HEK293T (cell line): Measurements from ENCODE around the gene MROH2A.

Experiments
- CTCF ChIA-PET: fragments of 350-600 bp; formaldehyde crosslinking; extraction: SDS; loops from one replicate; lab custom pipeline; 2021; ENCODE audit warnings: antibody characterized with exemption, inconsistent platforms; lab: Yijun Ruan, JAX
- POLR2A ChIA-PET: fragments of 350-600 bp; formaldehyde crosslinking; extraction: SDS; loops from one replicate; lab custom pipeline; 2020; ENCODE audit warnings: antibody characterized with exemption, inconsistent platforms; lab: Yijun Ruan, JAX
- DNase-seq: peaks from one replicate; pipeline ENCODE4 v3.0.0; 2012; ENCODE audit warnings: mixed read lengths; ENCODE audit errors: extremely low spot score
- ARNT ChIP-seq: fragments of 450-650 bp; IDR thresholded peaks from 2 replicates; pipeline ENCODE4 v1.6.1; 2017; ENCODE audit warnings: mild to moderate bottlenecking
- BHLHE40 ChIP-seq: fragments of 450-650 bp; IDR thresholded peaks from 2 replicates; pipeline ENCODE4 v1.6.1; 2016; ENCODE audit warnings: mild to moderate bottlenecking, moderate library complexity, borderline replicate concordance
- CTBP1 ChIP-seq: fragments of 450-650 bp; IDR thresholded peaks from 2 replicates; pipeline ENCODE4 v1.6.1; 2016; ENCODE audit warnings: borderline replicate concordance
- ELF4 ChIP-seq: fragments of 450-650 bp; IDR thresholded peaks from 2 replicates; pipeline ENCODE4 v1.6.1; 2017; ENCODE audit warnings: antibody characterized with exemption
- FOXA1 ChIP-seq: fragments of 450-650 bp; IDR thresholded peaks from 2 replicates; pipeline ENCODE4 v1.6.1; 2016; ENCODE audit warnings: mild to moderate bottlenecking
- FOXK2 ChIP-seq: fragments of 450-650 bp; IDR thresholded peaks from 2 replicates; pipeline ENCODE4 v1.6.1; 2016; ENCODE audit warnings: mild to moderate bottlenecking
- FOXM1 ChIP-seq: fragments of 450-650 bp; IDR thresholded peaks from 2 replicates; pipeline ENCODE4 v1.6.1; 2017; ENCODE audit warnings: mild to moderate bottlenecking, borderline replicate concordance
- HDGF ChIP-seq: fragments of 450-650 bp; IDR thresholded peaks from 2 replicates; pipeline ENCODE4 v1.6.1; 2017; ENCODE audit warnings: antibody characterized with exemption, borderline replicate concordance
- L3MBTL2 ChIP-seq: fragments of 450-650 bp; conservative IDR thresholded peaks from 2 replicates; pipeline ENCODE4 v1.6.1; 2016; ENCODE audit warnings: mild to moderate bottlenecking
- LEF1 ChIP-seq: fragments of 450-650 bp; IDR thresholded peaks from 2 replicates; pipeline ENCODE4 v1.6.1; 2017; ENCODE audit warnings: mild to moderate bottlenecking, borderline replicate concordance
- NFRKB ChIP-seq: fragments of 450-650 bp; IDR thresholded peaks from 2 replicates; pipeline ENCODE4 v1.6.1; 2016; ENCODE audit warnings: mild to moderate bottlenecking, moderate library complexity
- PKNOX1 ChIP-seq: fragments of 450-650 bp; IDR thresholded peaks from 2 replicates; pipeline ENCODE4 v1.6.1; 2016
- SP1 ChIP-seq: fragments of 450-650 bp; IDR thresholded peaks from 2 replicates; pipeline ENCODE4 v1.6.1; 2017
- SUZ12 ChIP-seq: fragments of 450-650 bp; IDR thresholded peaks from 2 replicates; pipeline ENCODE4 v1.6.1; 2016; ENCODE audit warnings: mild to moderate bottlenecking
- TARDBP ChIP-seq: fragments of 450-650 bp; IDR thresholded peaks from 2 replicates; pipeline ENCODE4 v1.6.1; 2016
- ZNF384 ChIP-seq: fragments of 450-650 bp; IDR thresholded peaks from 2 replicates; pipeline ENCODE4 v1.6.1; 2016

MROH2A gene

DNA sequence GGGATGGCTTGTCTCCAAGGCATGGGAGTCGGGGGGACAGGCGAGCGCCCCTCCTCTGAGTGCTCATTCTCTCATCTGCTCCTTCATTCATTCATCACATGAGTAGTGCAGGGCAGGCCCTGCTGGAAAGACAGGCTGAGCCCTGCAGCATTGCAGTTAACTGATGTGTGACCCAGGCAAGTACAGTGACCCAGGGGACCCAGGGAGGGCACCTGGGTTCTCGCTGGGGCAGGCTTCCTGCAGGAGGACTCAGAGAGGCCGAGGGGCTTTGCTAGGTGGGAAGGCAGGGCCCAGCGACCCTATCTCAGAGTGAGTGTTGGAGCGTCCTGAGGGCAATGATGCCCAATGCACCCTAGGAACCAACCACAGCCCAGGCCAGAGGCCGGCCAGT, 45.6 kb downstream of the MROH2A start:
- CTCF ChIA-PET = interaction anchor here (1.4 kb wide), 1 partner anchor 9 kb away, joined by 5 read pairs; no protein-coding TSS in a partner anchor

DNA sequence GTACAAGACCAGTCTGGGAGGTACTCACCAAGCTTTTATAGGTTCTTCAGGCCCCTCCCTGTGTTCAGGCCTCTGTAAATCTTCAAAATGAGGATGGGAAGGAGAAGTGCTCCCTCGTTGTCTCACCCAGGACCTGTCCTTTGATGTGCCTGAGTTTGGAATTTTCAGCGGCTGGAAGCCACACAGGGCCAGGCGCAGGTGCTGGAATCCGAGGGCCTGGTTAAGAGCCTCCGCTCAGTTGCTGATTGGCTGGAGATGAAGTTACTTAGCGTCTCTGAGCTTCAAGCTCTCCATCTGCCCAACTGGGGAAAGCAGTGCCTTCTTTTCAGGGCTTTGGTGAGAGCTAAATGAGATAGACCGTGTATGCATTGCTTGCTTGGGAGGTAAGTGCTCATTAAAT, 46.2 kb downstream of the MROH2A start:
- no peak for TF ChIP-seq SP1
- TF ChIP-seq PKNOX1 = no peak
- TF ChIP-seq TARDBP = no peak
- no peak for TF ChIP-seq CTBP1
- TF ChIP-seq FOXM1 = no peak
- TF ChIP-seq FOXA1 = no peak
- TF ChIP-seq BHLHE40 = no peak
- TF ChIP-seq SUZ12 = no peak
- TF ChIP-seq FOXK2 = no peak
- TF ChIP-seq NFRKB = no peak
- TF ChIP-seq ZNF384 = no peak
- no peak for TF ChIP-seq ARNT
- no peak for TF ChIP-seq LEF1
- CTCF ChIA-PET = interaction anchor here (1.4 kb wide), 1 partner anchor 9 kb away, joined by 5 read pairs; no protein-coding TSS in a partner anchor
- POLR2A ChIA-PET = no interaction called here
- DNase-seq = no peak

More for the DNA sequence above, 45.6 kb downstream of the MROH2A start:
- DNase-seq = no peak
- POLR2A ChIA-PET = no interaction called here
- no peak for TF ChIP-seq SUZ12
- TF ChIP-seq ARNT = no peak
- no peak for TF ChIP-seq ZNF384
- no peak for TF ChIP-seq NFRKB
- TF ChIP-seq FOXK2 = no peak
- TF ChIP-seq CTBP1 = no peak
- no peak for TF ChIP-seq HDGF
- TF ChIP-seq ELF4 = no peak
- no peak for TF ChIP-seq FOXA1
- no peak for TF ChIP-seq BHLHE40
- no peak for TF ChIP-seq LEF1
- no peak for TF ChIP-seq SP1
- TF ChIP-seq L3MBTL2 = no peak

DNA sequence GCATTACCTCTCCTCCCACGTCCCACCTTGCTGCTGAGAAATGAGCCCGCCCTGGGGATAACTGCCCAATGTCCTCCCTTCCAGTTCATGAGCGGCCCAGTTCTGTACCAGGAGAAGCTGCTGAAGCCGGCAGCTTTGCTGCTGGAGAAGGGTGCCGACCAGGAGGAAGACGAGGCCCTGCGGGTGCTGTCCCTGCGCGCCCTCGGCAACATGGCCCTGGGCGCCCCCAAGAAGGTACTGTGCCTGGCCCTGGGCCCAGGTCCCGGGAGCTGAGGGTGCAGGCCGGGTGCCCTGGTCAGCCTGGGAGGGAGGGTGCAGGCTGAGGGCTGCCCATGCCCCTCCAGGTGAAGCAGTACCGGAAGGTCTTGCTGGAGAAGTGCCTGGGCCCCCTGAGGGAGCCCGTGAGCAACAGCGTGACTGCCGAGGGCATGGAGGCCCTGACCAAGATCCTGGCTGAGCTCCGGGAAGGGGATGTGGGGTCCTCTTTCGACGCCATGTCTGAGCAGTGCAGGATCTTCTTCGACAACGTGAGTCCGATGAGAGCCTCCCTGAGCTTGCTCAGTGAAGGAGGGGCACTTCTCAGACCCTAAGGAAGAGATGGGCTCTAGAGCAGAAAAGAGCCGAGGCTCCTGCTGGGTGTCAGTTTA, 50.5 kb downstream of the MROH2A start:
- no peak for DNase-seq
- POLR2A ChIA-PET = no interaction called here
- TF ChIP-seq PKNOX1 (no peak), TARDBP (no peak), SUZ12 (no peak), FOXM1 (no peak)
- CTCF ChIA-PET = no interaction called here

GRCh38 chr2:233829193-233830110, 51.3 kb downstream of the MROH2A start:
- no peak for DNase-seq
- ChIA-PET POLR2A (no interaction called here), CTCF (no interaction called here)
- TF ChIP-seq SUZ12 = no peak

GRCh38 chr2:233830111-233830802, 52.1 kb downstream of the MROH2A start:
- ChIA-PET POLR2A (no interaction called here), CTCF (no interaction called here)
- DNase-seq = no peak
- no peak for TF ChIP-seq FOXA1
- TF ChIP-seq SP1 = no peak
- no peak for TF ChIP-seq ELF4
- TF ChIP-seq PKNOX1 = no peak
- no peak for TF ChIP-seq FOXM1
- TF ChIP-seq SUZ12 = no peak
- TF ChIP-seq ARNT = no peak
- TF ChIP-seq CTBP1 = no peak
- TF ChIP-seq HDGF = no peak
- TF ChIP-seq LEF1 = no peak
- TF ChIP-seq FOXK2 = no peak
- no peak for TF ChIP-seq TARDBP
- no peak for TF ChIP-seq ZNF384
- TF ChIP-seq NFRKB = no peak
- TF ChIP-seq L3MBTL2 = no peak
- TF ChIP-seq BHLHE40 = no peak
